Femur (tissue), 1 donor: ENCODE measurements around the gene GRIN2A.

ENCODE experiments used
- DNase-seq: peaks from one replicate; pipeline ENCODE4 v3.0.0-alpha.2; 2017

The GRIN2A gene

DNA sequence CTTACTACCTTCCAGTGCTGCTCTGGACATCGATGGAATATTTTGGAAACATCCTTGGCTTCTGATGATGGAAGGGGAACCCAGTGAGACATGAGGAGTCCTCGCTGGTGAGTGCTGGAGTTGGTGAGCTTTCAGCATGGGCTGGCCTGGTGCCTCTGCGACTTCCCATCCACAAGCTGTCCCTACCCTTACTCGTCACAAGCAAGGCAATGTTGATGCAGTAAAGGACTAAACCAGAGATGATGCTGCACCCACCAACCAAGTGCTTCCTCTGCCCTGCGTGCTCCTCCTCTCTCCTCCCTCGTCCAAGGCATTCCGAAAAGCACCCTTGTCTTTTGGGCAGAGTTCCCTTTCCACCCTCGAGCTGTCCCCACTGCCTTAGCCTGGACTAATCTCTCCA is 154.7 kb downstream of the GRIN2A start:
- no peak for DNase-seq

GRCh38 chr16:10026593-10026992 is 155.6 kb downstream of the GRIN2A start:
- no peak for DNase-seq

GRCh38 chr16:10022098-10022497 is 160.1 kb downstream of the GRIN2A start:
- DNase-seq, result no peak

GRCh38 chr16:10020866-10021265 is 161.4 kb downstream of the GRIN2A start:
- DNase-seq, result no peak

- DNase-seq, result no peak
Observed at GRCh38 chr16:10016752-10017151, 165.5 kb downstream of the GRIN2A start.

DNA sequence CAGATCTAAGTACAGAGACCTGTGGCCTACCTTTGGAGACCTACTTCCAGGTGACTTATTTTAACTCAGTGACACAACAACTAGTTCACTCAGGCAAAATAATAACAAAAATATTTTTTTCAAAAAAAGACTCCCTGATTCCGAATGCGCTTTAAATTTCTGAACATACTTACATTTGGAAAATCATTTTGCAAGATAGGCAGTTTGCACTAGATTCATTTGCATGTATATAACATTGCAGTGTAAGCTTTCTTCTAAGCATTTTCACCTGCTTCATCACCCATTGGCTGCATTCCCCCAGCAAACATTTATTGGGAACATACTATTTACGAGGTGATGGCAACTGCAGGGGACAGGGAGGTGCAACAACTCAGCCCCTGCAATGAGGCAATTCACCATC is 166.8 kb downstream of the GRIN2A start:
- DNase-seq, result no peak

GRCh38 chr16:10013774-10014173 is 168.5 kb downstream of the GRIN2A start:
- no peak for DNase-seq

DNA sequence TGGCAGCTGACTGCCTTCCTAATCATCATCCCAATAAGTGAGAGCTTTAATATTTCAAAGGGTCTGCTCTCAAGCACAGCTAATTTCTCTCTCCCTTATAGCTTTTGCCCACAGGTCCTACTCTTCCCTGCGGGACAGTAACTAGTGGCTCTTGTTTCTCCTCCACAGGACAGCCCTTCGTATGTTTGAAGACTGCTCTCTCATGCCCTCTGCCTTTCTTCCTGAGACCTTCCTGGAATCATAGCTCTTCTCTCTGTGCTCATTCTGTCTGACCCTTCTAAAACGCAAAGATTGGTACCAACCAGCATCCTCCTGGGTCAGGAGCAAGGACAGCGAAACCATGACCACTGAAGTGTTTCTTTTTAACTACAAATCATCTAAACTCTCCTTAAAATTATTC is 168.9 kb downstream of the GRIN2A start:
- DNase-seq, result no peak

DNA sequence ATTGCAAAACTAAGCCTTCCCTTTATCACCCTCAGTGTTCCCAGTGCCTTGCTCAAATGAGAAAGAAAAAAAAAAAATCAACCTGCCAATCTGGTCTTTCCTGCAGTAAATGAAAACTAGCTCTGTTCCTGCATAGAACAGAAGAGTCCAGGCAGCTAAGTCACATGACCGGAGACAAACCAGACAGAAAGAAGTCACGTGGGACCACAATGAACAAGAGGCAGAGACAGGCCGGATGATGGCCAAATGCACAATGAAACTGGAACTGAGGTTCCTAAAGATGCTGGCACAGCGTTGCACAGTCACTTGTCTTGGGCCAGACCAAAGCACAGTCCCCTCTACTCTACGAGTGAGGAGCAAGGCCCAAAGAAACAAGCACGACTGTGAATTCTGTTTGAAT is 172.5 kb downstream of the GRIN2A start:
- no peak for DNase-seq

GRCh38 chr16:10003486-10003885 is 178.7 kb downstream of the GRIN2A start:
- DNase-seq, result no peak

DNA sequence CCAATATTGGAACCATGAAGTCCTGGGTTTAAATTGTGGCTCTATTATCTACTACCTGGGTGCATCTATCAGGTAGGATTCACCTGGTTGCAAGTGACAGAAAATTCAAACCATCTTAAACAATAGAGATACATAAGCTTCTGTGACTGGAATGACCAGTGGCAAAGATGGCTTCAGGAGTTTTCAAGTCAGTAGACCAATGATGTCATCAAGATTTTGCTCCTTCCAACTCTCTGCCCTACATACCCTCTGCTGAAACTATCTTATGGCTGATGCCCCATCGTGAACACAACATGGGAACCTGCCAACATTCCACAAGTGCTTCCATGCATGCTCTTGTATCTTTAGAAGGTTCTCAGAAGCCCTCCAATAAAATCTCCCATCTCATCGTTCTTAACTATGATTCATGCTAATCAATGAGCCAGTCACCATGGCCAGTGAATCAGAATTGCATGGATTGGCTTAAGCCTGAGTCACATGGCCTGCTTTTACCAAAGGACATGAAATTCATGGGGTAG is 180.9 kb downstream of the GRIN2A start:
- DNase-seq, result no peak

DNA sequence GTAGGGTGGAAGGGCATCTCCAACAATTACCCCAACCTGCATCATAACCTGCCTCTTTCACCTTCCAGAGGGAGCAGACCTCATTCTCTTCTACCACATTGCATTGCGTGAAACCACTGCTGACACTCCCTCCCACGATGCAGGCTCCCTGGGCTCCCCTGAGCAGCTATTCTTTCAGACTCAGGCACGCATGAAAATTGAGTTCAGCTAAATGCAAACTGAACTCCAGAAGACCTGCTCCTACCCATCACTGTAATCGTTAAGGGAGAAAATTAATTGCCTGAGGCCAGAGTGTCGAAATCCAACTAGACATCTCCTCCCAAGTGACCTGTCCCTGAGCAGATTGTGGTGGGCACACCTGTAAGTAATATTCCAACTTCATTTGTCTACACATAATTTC is 186.0 kb downstream of the GRIN2A start:
- DNase-seq, result no peak

DNA sequence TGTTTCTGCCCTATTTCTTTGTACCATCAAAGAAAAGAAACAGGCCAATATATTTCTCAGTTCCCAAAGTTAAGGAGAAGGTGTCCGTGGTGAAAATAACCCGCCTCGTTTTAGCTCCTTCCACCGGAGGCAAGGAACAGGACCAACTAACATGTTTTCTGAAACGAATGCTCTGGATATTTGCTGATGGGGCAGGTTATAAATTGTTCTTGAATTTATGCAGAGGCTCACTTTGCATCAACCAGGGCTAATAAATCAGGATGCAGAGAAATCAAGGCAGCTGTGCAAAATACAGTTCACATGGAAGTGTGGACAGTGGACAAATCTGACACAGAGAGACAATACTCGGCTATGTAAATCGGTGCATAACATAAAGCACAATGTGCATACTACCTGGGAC is 189.8 kb downstream of the GRIN2A start:
- DNase-seq, result no peak

DNA sequence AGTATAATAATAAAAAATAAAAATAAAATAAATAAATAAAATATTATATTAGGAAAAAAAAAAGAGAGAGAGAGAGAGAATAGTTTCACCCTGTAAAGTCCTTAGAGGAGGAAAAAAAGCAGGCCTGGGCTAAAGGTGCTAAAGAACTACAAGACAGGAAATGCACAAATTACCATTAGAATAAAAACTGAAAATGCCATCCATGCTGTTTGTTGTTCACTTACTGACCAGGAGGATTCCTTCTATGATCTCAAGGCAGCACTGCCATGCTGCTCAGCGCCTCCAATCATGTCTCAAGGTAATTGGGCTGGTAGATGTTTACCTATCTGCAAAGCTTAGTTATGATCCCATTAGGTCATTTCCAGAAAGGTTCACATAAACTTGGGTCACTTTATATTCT is 201.2 kb downstream of the GRIN2A start:
- no peak for DNase-seq

DNA sequence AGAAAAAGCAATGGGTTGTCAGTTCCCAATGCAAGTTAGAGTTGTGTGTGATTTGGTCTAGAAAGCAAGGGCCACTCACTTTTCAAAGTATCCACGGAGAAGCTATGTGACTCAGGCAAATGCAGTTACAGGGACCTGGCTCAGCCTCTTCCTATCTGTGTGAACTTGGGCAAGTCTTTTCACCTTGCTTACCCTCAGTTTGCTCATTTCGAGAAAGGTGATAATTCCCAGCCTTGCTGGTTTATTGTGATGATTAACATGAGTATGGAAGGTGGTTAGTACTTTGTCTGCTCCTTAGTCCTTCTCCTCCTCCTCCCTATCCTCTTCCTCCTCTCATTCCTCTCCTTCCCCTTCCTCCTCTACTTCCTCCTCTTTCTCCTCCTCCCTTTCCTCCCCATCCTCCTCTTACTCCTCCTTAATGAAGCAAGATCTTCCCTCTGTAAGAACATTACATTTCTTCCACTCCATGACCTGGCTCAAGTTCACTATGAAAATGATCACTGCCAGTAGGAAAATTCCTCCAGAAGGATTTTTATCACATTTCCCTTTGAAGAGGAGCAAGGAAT is 204.0 kb downstream of the GRIN2A start:
- no peak for DNase-seq

DNA sequence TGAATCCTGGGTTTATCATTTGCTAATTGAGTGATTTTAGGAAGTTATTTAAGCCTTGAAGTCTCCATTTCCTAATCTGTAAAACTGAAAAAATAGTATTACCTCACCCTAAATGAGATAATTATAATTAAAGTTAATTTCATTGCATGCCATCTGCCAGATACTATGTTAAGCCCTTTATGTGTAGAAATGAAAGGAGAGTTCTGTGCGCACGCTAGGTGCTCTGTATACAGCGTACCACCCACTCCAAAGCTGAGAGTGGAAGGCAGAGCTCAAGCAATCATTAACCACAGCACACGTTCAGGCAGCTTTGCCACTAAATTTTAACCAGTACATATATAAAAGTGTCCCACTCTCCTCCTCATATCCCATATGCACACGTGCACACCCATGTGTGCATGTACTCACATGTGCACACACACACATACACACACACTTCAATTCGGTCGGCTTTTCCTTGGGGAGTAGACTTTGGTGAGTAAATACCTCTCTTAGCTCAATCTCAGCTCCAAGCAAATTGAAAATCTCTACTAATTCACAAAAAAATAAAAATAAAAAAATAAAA is 204.8 kb downstream of the GRIN2A start:
- no peak for DNase-seq

- DNase-seq, result no peak
Observed at GRCh38 chr16:9976601-9977000, 205.6 kb downstream of the GRIN2A start.

DNA sequence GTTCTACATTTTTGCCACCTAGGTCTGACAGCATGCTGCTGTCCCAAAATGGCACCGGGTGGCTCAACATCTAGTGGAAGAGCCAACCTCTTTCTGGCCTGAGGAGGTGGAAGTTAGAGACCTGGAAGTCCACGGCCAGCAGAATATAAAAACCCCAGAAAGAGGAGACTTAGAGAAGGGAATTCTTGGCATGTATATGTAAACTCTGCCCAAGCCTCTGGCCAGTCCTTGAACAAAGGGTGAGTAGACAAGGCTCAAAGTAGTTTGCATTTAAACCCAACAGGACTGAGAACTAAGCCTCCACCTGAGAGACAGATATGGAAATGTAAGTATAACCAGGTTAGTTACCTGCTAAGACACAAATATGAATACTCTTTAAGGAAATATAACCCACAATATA is 210.3 kb downstream of the GRIN2A start:
- DNase-seq, result no peak

DNA sequence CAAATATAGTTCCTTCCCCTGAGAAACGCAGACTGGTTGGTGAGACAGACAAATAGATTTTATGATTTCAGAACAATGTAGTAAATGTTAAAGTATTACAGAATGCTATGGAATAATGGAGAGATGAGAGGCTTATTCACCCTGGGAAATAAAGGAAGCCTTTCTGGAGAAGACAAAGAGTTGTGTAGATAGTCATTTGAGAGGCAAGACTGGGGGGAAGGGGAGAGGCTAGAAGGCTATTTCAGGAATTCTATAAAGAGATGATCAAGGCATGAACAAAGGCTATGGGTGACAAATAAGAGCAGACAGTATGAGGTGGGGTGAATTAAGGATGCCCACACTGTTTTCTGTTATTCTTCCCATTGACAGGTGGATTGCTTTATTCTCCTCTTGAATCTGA is 211.4 kb downstream of the GRIN2A start:
- no peak for DNase-seq

GRCh38 chr16:9970244-9970643 is 212.0 kb downstream of the GRIN2A start:
- no peak for DNase-seq

DNA sequence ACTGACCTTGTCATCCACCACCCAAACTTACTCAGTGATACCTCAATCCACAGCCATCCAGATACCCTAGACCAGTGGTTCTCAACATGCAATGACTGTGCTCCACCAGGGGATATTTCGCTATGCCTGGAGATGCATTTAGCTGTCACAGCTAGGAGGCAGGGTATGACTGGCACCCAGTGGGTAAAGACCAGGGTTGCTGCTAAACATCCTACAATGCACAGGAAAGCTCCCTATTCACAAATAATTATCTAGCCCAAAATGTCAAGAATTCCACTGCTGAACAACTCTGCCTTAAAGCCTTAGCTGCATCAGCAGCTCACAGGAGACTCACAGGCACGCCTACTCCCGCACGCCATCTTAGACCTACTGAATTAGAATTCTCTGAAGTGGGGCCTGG is 212.6 kb downstream of the GRIN2A start:
- no peak for DNase-seq

DNA sequence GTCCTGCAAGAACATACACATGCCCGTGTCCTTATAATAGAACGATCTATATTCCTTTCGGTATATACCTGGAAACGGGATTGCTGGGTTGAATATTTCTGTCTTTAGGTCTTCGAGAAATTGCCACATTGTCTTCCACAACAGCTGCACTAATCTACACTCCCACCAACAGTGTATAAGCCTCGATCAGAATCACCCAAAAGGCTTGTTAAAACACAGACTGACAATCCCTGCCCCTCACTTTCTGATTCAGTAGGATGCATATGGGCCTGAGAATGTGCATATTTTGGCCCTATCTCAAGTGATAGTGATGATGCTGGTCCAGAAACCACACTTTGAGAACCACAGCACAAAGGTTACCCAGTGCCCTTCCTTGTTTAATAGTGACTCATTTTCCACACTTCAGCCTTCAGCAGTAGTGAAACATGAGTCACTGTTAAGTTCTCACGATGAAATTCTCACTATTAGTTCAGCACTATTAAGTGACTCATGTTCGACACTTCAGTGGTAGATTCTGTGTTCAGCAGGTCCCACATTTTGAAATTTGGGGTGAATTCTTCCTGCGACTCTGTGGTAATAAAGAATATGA is 215.6 kb downstream of the GRIN2A start:
- DNase-seq, result no peak

DNA sequence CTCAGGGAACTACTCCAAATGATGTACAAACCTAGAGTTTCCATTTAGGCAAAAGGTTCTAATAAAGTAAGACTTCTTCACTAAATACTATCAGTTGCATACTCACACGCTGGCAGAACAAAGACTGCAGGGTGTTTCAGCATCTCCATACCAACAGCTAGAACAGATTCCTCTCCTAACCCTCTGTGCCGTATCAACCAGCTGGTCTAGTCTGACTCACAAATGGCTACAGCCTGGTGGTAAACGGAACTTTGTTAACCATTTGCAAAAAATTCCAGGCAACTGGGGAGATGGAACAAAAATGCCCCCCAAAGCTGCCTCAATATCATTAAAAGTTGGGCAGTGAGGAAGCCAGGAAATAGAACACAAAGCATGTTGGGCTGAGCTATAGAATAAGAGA is 217.1 kb downstream of the GRIN2A start:
- DNase-seq, result no peak

- DNase-seq, result no peak
Observed at GRCh38 chr16:9964426-9964825, 217.8 kb downstream of the GRIN2A start.

DNA sequence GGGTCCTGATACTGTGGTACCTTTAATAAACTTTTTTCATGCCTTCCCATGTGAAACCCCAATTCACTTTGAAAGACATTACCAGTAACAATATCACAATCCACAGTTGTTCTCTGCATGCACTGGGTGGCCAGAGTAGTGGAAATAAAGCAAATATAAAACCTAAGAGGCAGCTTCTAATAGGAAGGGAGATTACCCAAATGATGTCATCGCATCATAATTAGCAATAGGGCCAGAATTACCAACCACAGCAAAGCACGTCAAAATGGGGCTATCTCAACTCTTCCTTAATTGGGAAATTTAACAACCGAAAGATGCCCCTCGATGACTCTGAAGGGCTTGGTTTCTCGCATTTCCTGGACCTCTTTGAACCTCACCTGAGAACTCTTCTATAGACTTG is 224.8 kb downstream of the GRIN2A start:
- DNase-seq, result no peak
